NT2/D1 (cell line): ENCODE measurements around the gene ZNF488.

Source experiments
- SUZ12 ChIP-seq: IDR thresholded peaks from 2 replicates; pipeline ENCODE4 v1.6.1; 2011; ENCODE audit not compliant: insufficient read length, insufficient read depth; ENCODE audit errors: extremely low read depth
- YY1 ChIP-seq: IDR thresholded peaks from 2 replicates; pipeline ENCODE4 v1.6.1; 2011; ENCODE audit not compliant: insufficient read length, insufficient read depth
- ZNF274 ChIP-seq: IDR thresholded peaks from 2 replicates; pipeline ENCODE4 v1.6.1; 2011; ENCODE audit warnings: mild to moderate bottlenecking, low read depth, low read length

DNA sequence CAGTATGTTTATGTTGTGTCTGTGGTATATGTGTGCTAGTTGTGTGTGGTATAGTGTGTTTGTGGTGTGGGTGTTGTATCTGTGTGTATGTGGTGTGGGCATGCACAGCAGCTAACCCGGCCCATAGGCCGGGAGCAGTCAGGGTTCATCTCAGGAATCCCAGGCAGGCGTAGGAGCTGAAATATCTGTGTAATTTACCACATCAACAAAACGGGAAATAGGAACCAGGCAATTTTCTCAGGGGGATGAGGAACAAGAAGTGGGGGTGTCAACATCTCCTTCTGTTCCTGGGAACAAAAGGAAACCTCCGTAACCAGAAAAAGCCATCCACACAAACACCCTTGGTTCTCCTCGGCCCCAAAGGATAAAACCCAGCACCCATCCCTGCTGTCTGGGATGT, 24.5 kb upstream of the ZNF488 start:
- TF ChIP-seq SUZ12: no peak
- no peak for TF ChIP-seq ZNF274
- TF ChIP-seq YY1: no peak
